Hindlimb muscle (tissue), 1 donor: Measurements from ENCODE around the gene GHRH. TPM values are rescaled to one million over a fixed set of nuclear protein-coding genes. Genes with fewer than 3 reads are reported as not detected.

Experiments used
- DNase-seq: peaks from one replicate; pipeline ENCODE4 v3.0.0-alpha.2; 2013
- polyA plus RNA-seq: library from polyadenylated mRNA; unstranded; fragments of 120-200 nt; gene quantifications from one replicate; pipeline ENCODE4 v1.2.1, GENCODE V29; 2013; ENCODE audit not compliant: insufficient read length

Gene GHRH
- not detected for polyA plus RNA-seq

GRCh38 chr20:37261714-37262113, at the start of gene GHRH:
Gene GHRH, minus strand, starts transcription at chr20:37261814. Its CDS starts 4,925 bp downstream, at chr20:37256889.
- DNase-seq, result no peak

GRCh38 chr20:37310951-37311350, 49.3 kb upstream of the GHRH start:
- no peak for DNase-seq

- DNase-seq, result no peak
Measured at GRCh38 chr20:37309936-37310590, 48.4 kb upstream of the GHRH start.

GRCh38 chr20:37309290-37309689, 47.7 kb upstream of the GHRH start:
- DNase-seq, result no peak

GRCh38 chr20:37308086-37309050, 46.8 kb upstream of the GHRH start:
- no peak for DNase-seq

GRCh38 chr20:37305839-37306238, 44.2 kb upstream of the GHRH start:
- DNase-seq, result no peak

GRCh38 chr20:37305079-37305478, 43.5 kb upstream of the GHRH start:
- DNase-seq, result no peak

GRCh38 chr20:37303637-37304036, 42.0 kb upstream of the GHRH start:
- no peak for DNase-seq

GRCh38 chr20:37302981-37303380, 41.4 kb upstream of the GHRH start:
- DNase-seq, result no peak

- no peak for DNase-seq
Measured at GRCh38 chr20:37301558-37301957, 39.9 kb upstream of the GHRH start.

- no peak for DNase-seq
Measured at GRCh38 chr20:37301120-37301519, 39.5 kb upstream of the GHRH start.

GRCh38 chr20:37299718-37300528, 38.3 kb upstream of the GHRH start:
- DNase-seq, result no peak

GRCh38 chr20:37298190-37298939, 36.8 kb upstream of the GHRH start:
- no peak for DNase-seq

GRCh38 chr20:37297066-37297736, 35.6 kb upstream of the GHRH start:
- no peak for DNase-seq

GRCh38 chr20:37296371-37296770, 34.8 kb upstream of the GHRH start:
- no peak for DNase-seq

- no peak for DNase-seq
Measured at GRCh38 chr20:37295595-37295994, 34.0 kb upstream of the GHRH start.

GRCh38 chr20:37295001-37295400, 33.4 kb upstream of the GHRH start:
- DNase-seq, result no peak

GRCh38 chr20:37294262-37294981, 32.8 kb upstream of the GHRH start:
- no peak for DNase-seq

- DNase-seq, result no peak
Measured at GRCh38 chr20:37293301-37293943, 31.8 kb upstream of the GHRH start.

GRCh38 chr20:37291724-37292126, 30.1 kb upstream of the GHRH start:
- DNase-seq, result no peak
